ENCODE results near the gene NAV2.

NAV2 gene

DNA sequence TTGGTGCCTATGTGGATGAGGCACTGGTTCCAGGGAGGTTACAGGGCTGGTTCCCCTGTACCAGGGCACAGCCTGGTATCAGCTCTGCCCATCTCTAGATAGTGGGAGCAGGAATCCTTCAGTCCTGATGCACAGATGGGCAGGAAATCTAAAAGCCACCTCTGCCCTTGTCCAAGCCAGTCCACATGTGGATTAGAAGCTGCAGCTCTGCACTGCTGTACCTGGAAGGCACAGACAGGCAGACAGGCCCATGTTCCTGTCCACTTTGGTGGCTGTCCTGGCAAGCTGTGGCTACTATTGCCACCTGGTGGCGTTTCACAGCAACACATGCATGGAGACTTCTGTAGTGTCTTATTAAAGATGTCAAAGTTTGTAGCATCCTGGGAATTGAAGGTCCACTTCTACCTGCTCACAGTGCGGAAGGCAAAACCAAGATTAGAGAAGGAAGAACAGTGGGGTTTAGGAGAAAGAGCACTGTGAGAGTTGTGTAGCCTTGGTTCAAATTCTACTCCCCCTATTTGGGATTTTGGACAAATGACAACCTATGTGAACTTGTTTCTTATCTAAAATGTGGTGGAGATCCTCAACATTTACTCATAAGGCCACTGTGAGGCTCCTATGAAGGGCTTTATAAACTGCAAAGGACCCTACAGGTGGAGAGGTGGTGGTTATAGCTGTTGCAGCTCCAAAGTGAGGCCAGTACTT is 30.1 kb downstream of the NAV2 start:
- DNase-seq (ENCODE audit: low read depth) = peak; percentile 75
- no peak overlapping the region for H3K4me3 ChIP-seq (ENCODE audit: low read length)
- TF ChIP-seq, protein P1, sequence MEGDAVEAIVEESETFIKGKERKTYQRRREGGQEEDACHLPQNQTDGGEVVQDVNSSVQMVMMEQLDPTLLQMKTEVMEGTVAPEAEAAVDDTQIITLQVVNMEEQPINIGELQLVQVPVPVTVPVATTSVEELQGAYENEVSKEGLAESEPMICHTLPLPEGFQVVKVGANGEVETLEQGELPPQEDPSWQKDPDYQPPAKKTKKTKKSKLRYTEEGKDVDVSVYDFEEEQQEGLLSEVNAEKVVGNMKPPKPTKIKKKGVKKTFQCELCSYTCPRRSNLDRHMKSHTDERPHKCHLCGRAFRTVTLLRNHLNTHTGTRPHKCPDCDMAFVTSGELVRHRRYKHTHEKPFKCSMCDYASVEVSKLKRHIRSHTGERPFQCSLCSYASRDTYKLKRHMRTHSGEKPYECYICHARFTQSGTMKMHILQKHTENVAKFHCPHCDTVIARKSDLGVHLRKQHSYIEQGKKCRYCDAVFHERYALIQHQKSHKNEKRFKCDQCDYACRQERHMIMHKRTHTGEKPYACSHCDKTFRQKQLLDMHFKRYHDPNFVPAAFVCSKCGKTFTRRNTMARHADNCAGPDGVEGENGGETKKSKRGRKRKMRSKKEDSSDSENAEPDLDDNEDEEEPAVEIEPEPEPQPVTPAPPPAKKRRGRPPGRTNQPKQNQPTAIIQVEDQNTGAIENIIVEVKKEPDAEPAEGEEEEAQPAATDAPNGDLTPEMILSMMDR (conservative IDR thresholded peaks at IDR 0.05; ENCODE audit: low read length) = peak; percentile 91

DNA sequence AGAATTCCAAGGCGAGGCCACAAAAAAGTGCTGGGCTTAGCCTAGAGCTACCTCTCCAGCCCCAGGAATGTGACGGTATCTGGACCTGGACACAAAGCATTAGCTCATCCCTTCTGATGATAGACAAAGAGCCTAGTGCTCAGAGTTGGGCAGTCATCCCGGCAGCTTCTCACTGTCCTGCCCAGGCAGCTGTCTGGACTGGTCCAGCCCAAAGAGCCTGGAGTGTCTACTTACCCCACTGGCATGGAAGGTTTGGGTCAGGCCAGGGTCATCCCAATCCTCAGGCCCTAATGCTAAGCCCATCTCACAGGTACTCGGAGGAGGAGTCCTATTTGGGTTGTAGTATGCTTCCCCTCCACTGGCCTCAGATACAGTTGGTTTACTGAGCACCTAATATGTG is 31.0 kb downstream of the NAV2 start:
- DNase-seq (ENCODE audit: low read depth) = no peak
- no peak overlapping the region for H3K4me3 ChIP-seq (ENCODE audit: low read length)
- TF ChIP-seq, protein P1 (conservative IDR thresholded peaks at IDR 0.05; ENCODE audit: low read length) = no peak

DNA sequence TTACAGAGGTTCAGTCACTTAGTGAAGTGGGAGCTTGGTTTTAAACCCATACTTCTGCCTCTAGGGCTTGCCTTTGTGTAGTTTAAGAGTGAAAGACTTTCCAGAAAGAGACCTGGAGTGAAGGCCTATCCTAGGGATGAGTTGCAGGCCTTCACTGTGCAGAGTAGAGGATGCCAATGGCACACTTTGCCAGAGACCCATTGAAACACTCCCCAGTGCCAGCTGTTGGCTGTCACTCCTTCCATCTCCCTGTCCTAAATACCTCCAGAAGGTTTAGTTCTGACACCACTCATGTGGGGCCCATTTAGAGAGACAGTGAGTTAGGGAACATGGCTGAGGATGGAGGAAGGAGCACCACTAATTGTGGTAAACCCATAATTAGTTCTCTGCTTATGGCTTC is 31.5 kb downstream of the NAV2 start:
- no peak for DNase-seq (ENCODE audit: low read depth)
- H3K4me3 ChIP-seq (ENCODE audit: low read length) = no peak overlapping the region
- TF ChIP-seq, protein P1 (conservative IDR thresholded peaks at IDR 0.05; ENCODE audit: low read length) = no peak

DNA sequence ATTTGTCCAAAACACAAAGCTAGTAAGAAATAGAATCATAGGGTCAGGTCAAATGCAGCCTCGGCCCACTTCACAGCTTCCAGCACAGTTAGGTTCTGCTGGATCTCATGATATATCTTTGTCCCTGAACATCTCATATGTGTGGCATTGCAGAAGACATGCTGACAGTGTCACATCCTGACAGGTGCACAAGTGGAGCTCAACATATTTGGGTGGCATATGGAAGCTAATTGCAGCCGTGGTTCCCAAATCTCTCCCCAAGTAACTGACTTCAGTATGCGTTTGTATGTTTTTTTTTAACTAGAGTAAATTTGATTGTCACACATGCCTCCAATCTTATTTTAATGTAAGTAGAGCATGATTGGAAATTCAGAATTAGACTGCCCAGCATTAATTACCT is 33.4 kb downstream of the NAV2 start:
- no peak overlapping the region for H3K4me3 ChIP-seq (ENCODE audit: low read length)
- no peak for DNase-seq (ENCODE audit: low read depth)
- TF ChIP-seq, protein P1 (conservative IDR thresholded peaks at IDR 0.05; ENCODE audit: low read length) = no peak

DNA sequence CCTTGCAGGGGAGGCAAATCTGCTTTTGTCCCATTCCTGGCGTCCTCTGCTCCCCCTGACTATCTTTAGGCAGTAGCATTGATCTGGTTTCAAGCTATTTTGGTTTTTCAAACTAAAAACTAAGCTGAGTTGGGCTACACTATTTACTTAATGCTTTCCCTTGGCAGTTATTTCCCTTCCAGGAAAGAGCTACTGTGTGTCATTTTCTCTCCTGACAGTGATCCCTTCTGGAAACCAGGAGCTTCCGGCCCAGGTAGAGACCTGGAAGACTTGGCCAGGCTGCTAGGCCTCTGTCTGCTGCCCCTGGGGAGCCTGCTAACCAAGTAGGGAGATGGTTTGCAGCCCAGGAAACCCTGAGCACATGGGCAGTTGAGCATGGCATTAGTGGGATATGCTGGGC is 35.0 kb downstream of the NAV2 start:
- no peak overlapping the region for H3K4me3 ChIP-seq (ENCODE audit: low read length)
- TF ChIP-seq, protein P1 (conservative IDR thresholded peaks at IDR 0.05; ENCODE audit: low read length) = no peak
- DNase-seq (ENCODE audit: low read depth) = no peak

DNA sequence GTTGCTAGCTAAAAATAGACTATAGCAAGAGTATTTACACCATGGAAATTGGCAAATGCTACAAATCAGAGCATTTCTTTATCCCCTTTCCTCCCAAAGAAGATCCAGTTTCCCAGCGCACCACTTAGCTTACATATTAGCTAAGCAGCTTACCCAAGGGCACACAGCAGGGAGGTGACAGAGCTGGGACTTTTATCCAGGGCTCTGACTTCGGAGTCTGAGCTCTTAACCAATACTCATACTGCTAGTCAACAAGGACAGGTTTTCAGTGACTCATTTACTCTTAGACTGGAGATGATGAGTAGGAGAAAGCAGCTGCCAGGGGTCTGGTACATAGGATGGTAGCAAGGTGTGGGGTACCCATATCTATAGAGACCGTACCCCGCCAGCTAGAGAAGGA is 38.4 kb downstream of the NAV2 start:
- no peak for DNase-seq (ENCODE audit: low read depth)
- TF ChIP-seq, protein P1 (conservative IDR thresholded peaks at IDR 0.05; ENCODE audit: low read length) = no peak
- no peak overlapping the region for H3K4me3 ChIP-seq (ENCODE audit: low read length)

DNA sequence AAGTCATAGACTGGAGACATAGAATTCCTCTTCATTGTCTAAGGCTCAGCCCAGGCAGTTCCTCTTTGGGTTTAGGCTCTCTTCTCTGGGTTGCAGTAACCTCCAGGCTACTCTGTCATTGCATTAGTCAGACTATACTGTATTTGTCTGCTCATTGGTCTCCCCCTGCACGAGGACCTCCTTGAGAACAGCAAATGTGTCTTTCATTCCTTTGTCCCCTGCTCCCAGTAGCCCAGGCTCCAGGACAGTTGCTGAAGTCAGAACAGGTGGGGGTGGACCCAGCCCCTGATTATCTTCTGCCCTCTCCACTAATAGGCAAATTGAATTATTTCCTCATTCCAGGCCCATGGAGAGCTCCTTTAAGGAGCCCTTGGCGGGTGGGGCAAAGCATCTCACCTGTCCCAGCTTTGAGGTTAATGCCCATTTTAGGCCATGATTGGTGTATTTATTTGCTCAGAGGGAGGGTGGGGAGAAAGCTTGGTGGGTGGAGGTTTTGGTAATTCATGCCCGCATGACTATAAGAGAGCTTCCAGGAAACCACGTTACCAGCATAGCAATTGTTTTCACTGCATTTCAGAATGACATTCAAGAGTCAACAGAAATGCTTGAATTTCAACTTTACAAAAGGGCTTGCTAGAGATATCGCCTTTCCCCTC is 40.9 kb downstream of the NAV2 start:
- H3K4me3 ChIP-seq (ENCODE audit: low read length) = no peak overlapping the region
- TF ChIP-seq, protein P1 (conservative IDR thresholded peaks at IDR 0.05; ENCODE audit: low read length) = no peak
- peak; percentile 38 for DNase-seq (ENCODE audit: low read depth)
